Adrenal gland (tissue), 12 donors: ENCODE data around the gene ANXA6. TPM values are rescaled to one million over a fixed set of nuclear protein-coding genes. Genes with fewer than 3 reads are reported as not detected.

Experiments
- DNase-seq, 7 donors: peaks; one replicate each; pipeline ENCODE4 v3.0.0-alpha.2; 2019 to 2020
- H3K27ac ChIP-seq, 5 donors: fragments of 200-600 bp; sonication (generic) in 4 of 5; 1 replicate in 3 of 5; 2 replicates in 2 of 5; pipeline versions ENCODE4 v1.5.1 to v1.8.0; 2016 to 2020; ENCODE audit warnings: mild to moderate bottlenecking in 1 of 5
- H3K27me3 ChIP-seq: fragments of 200-600 bp; 2 replicates; pipeline ENCODE4 v1.8.0; 2021
- H3K36me3 ChIP-seq, 2 donors: fragments of 200-600 bp; replicated peaks in 1 of 2; 1 replicate in 1 of 2; 2 replicates in 1 of 2; pipeline versions ENCODE4 v1.5.1 to v1.8.0; 2018 to 2022
- H3K4me1 ChIP-seq, 2 donors: fragments of 200-600 bp; replicated peaks in 1 of 2; 1 replicate in 1 of 2; 2 replicates in 1 of 2; pipeline versions ENCODE4 v1.5.1 to v1.8.0; 2018 to 2021
- H3K4me3 ChIP-seq, 4 donors: fragments of 200-600 bp; sonication (generic) in 3 of 4; one replicate each; pipeline ENCODE4 v1.5.1; 2016 to 2018
- H3K9me3 ChIP-seq, 3 donors: fragments of 200-600 bp; sonication (generic) in 1 of 3; replicated peaks in 1 of 3; 1 replicate in 2 of 3; 2 replicates in 1 of 3; pipeline versions ENCODE4 v1.5.1 to v1.8.0; 2016 to 2021
- CTCF ChIP-seq, 6 experiments: fragments of 450-650 bp in 4 of 6; fragments of 200-600 bp in 2 of 6; sonication (generic) in 1 of 6; IDR thresholded peaks; 1 replicate in 5 of 6; 2 replicates in 1 of 6; pipeline versions ENCODE4 v1.5.1 to v1.8.0; 2016 to 2021; ENCODE audit warnings: antibody characterized with exemption in 6 of 6, mild to moderate bottlenecking in 2 of 6, moderate library complexity in 1 of 6
- POLR2A ChIP-seq, 2 donors: fragments of 450-650 bp; IDR thresholded peaks; one replicate each; pipeline ENCODE4 v1.6.1; 2017; ENCODE audit warnings: antibody characterized with exemption in 2 of 2, mild to moderate bottlenecking in 2 of 2, moderate library complexity in 1 of 2
- WGBS, 4 donors: extraction: QIAGEN DNeasy Blood & Tissue Kit in 2 of 4; methylation state at CpG; one replicate each; pipeline versions ENCODE4 v1.1.5 to v1.1.7; 2013 to 2017; 5-methylcytosine and 5-hydroxymethylcytosine counted together
- intact Hi-C, 2 donors: fragments of 100-400 bp; cut with DNase I; formaldehyde crosslinking; loops; one replicate each; pipeline versions ENCODE4 v1.14.1 to v1.15.0; 2022 to 2023
- polyA plus RNA-seq, 3 donors: library from polyadenylated mRNA; stranded (reverse); fragments of 200-250 nt in 2 of 3; fragments of 350-450 nt in 1 of 3; fragmentation: Illumina TruSeq in 1 of 3; extraction: RNeasy Lipid Tissue Mini Kit (QIAGEN cat#74804) in 1 of 3; gene quantifications; one replicate each; pipeline ENCODE4 v1.2.3, GENCODE V29; 2013 to 2014
- total RNA-seq, 9 donors: library from RNA; depleted of rRNA in 4 of 9; stranded (reverse); fragments of >200 nt in 4 of 9; fragments of 120-200 nt in 1 of 9; fragmentation: NEBNext Ultra II Directional in 1 of 9; extraction: Animal tissue kit (Norgen Biotek cat#: 25700) in 1 of 9; gene quantifications; one replicate each; pipeline versions ENCODE4 v1.1.0 to v1.2.4, GENCODE V29; 2013 to 2023
- donor health status: healthy with polysubstance abuse.
- donor health status: Bipolar disorder and iron deficiency.
- donor health status: DM: yes; HTN: yes; CAD: no.
- donor health status: DM: no; HTN: no; CAD: no.
- donor health status: DM: no; HTN: no; CAD: no.
- donor health status: DM: yes; HTN: yes; CAD: no.

The ANXA6 gene
- total and polyA plus RNA-seq, 12 donors, result 115 to 382 (median 212) TPM

- peaks cover 0 to 6% of the 10 kb centered on the region in 2 donors for H3K4me1 ChIP-seq
- no peaks in the 10 kb centered on the region for H3K9me3 ChIP-seq
- no peak overlapping the region for H3K4me3 ChIP-seq
- no peak overlapping the region for H3K27ac ChIP-seq
- H3K36me3 ChIP-seq, result peaks cover 0 to 65% of the 10 kb centered on the region in 2 donors
- intact Hi-C loops, result no loop called here
- DNase-seq, result no peak
- TF ChIP-seq CTCF (IDR thresholded peaks at IDR 0.05) (no peak), POLR2A (IDR thresholded peaks at IDR 0.05) (no peak)
- 84 to 90% (median 89%) methylated on average over 7 to 8 of the region's 8 CpGs for WGBS, 4 donors
- H3K27me3 ChIP-seq, result no peaks in the 10 kb centered on the region
Observed at GRCh38 chr5:151139015-151139414, 18.6 kb downstream of the ANXA6 start.

- H3K27me3 ChIP-seq, result no peaks in the 10 kb centered on the region
- H3K4me1 ChIP-seq, result peaks cover 0 to 6% of the 10 kb centered on the region in 2 donors
- H3K27ac ChIP-seq, result no peak overlapping the region
- WGBS, 4 donors, result 78 to 85% (median 80%) methylated on average over 1 of the region's 1 CpG
- H3K36me3 ChIP-seq, result peaks cover 0 to 72% of the 10 kb centered on the region in 2 donors
- intact Hi-C loops, result no loop called here
- no peaks in the 10 kb centered on the region for H3K9me3 ChIP-seq
- no peak for DNase-seq
- TF ChIP-seq CTCF (IDR thresholded peaks at IDR 0.05) (no peak), POLR2A (IDR thresholded peaks at IDR 0.05) (no peak)
- no peak overlapping the region for H3K4me3 ChIP-seq
Observed at GRCh38 chr5:151138114-151138513, 19.5 kb downstream of the ANXA6 start.

- Histone ChIP-seq H3K4me3 (no peak overlapping the region), H3K27ac (no peak overlapping the region), H3K4me1 (peaks cover 0 to 6% of the 10 kb centered on the region in 2 donors), H3K27me3 (no peaks in the 10 kb centered on the region), H3K9me3 (no peaks in the 10 kb centered on the region), H3K36me3 (peaks cover 0 to 80% of the 10 kb centered on the region in 2 donors)
- WGBS, 4 donors, result 90 to 97% (median 94%) methylated on average over 10 of the region's 10 CpGs
- intact Hi-C loops, result no loop called here
- DNase-seq, result no peak
- no peak for TF ChIP-seq POLR2A (IDR thresholded peaks at IDR 0.05)
- no peak for TF ChIP-seq CTCF (IDR thresholded peaks at IDR 0.05)
Observed at GRCh38 chr5:151137067-151137825, 20.3 kb downstream of the ANXA6 start.

- WGBS, 4 donors, result 67 to 93% (median 88%) methylated on average over 3 of the region's 3 CpGs
- intact Hi-C loops, result no loop called here
- Histone ChIP-seq H3K36me3 (peaks cover 0 to 99% of the 10 kb centered on the region in 2 donors), H3K4me3 (no peak overlapping the region), H3K27ac (no peak overlapping the region), H3K4me1 (no peaks in the 10 kb centered on the region), H3K27me3 (no peaks in the 10 kb centered on the region), H3K9me3 (no peaks in the 10 kb centered on the region)
- TF ChIP-seq CTCF (IDR thresholded peaks at IDR 0.05), result no peak
- TF ChIP-seq POLR2A (IDR thresholded peaks at IDR 0.05), result no peak
- peak in 1 of 7 donors; percentile 60 for DNase-seq
Observed at GRCh38 chr5:151134228-151134627, 23.4 kb downstream of the ANXA6 start.
